ENCODE measurements around the gene CDH22. TPM values are rescaled to one million over a fixed set of nuclear protein-coding genes. Genes with fewer than 3 reads are reported as not detected.

CDH22 gene
- total RNA-seq, 1 donor from 2014 or later = 0.35 TPM

DNA sequence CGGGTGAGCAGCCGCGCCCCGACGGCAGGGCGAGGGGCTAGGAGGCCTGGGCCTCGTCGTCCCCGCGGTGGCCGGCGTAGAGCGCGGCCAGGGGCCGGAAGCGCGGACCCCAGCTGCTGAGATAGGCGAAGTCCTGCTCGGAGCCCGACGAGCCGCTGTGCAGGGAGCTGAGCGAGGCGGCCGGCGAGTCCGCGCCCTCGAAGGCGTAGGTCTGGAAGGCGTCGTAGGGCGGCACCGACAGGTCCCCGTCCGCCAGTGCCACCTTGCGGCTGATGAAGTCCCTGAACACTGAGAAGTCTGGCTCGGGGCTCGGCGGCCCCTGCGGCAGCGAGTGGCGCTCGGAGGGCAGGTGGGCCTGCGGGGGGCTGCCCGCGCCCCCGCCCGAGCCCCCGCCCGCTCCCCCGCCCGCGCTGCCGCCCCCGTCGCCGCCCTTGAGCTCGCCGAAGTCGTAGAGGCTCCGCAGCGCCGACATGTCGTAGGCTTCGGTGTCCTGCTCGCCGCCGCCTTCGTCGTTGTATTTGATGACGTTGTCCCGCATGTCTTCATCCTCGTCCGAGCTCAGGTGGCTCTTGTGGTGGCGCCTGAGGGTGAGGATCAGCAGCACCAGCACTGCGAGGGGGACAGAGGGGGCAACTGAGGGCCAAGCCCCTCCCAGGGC is 133.7 kb downstream of the CDH22 start:
- DNase-seq (ENCODE audit: low spot score) = no peak

DNA sequence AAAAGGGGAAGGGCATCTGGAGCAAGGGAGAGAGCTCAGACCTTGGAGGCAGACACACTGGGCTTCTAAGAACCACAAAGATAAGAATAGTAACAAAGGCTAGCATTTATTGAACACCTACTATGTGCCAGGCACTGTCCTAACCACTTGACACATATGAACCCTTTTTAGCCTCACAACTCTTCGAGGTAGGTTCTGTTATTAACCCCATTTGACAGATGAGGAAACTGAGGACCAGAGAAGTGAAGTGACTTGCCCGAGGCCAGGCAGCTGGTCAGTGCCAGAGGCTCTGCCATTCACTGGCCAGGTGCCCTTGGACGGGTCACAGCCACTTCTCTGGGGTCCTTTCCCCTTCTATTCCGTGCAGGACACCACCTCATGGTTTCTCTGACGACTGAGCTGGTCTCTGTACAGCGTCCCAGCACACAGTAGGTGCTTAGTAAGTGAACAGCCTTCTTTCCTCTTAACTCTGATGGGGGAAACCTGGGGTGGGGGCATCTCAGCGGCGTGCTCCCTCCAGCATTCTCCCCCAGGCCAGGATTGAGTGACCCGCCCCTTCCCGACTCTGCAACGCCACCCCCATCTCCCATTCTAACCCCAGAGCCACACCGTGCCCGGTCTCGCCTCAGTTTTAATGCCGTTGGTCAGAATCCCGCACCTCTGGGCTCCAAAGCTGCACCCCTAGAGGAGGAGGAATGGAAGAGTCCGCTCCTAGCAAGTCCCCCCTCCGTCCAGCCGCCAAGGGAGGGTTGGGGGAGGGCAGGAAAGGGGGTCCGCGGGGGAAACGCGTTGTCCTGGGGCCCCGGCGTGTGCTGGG is 134.4 kb downstream of the CDH22 start:
- DNase-seq (ENCODE audit: low spot score) = no peak

DNA sequence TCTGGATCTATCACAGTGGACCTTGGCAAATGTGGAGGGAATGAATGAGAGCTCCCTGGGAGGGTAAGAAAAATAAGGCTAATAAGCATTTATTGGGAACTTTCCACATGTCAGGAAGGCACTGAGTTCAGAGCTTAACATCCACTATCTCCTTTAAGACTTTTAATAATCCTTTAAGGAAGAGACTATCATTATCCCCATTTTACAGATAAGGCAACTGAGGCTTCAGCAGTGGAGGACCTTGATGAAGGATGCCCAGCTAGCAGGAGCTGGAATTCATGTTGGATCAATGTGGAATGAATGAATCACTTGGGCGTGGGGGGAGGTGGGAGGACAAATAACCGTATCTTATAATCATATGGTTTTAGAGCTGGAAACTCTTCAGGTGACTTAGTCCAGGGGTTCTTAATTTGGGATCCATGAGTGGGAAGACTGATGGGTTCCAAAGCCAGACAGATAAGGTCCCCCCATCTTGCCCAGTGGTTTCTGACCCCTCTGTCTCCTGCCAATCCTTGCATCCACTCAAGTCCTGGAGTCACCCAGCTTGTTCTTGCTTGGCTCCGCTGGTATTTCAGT is 135.2 kb downstream of the CDH22 start:
- DNase-seq (ENCODE audit: low spot score) = no peak

DNA sequence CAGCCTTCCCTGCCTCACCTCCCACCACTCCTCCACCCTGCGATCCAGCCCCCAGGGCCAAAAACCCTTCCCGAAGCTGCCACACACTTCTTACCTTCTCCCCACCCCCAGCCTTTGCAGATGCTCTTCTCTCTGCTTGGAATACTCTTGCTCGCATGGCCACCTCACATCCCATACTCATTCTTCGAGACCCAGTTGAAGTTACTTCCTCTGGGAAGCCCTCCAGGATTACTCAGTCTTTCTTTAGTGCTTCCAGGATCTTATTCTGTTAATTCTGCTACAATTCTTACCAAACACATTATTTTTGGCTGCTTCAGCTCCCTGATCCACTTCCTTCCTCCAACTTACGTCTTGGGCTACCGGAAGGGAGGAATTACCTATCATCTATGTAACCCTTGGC is 135.8 kb downstream of the CDH22 start:
- no peak for DNase-seq (ENCODE audit: low spot score)

DNA sequence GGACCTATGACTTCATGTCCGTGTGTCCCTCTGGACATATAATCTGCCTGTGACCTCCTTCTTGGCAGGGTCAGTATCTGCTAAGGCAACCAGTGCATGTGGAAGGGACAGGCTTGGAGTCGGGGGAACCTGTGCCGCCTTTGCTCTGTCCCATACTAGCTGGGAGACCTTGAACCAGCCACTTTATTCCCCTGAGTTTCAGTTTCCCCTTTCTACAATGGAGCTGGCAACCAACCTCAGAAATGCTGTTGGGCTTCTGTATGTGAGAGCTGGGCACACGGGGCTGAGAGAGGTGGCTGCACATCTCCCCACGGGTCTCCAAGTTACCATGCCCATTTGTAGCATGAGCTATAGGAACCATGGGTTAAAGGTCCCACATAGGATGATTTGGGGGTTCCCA is 136.4 kb downstream of the CDH22 start:
- DNase-seq (ENCODE audit: low spot score) = no peak

DNA sequence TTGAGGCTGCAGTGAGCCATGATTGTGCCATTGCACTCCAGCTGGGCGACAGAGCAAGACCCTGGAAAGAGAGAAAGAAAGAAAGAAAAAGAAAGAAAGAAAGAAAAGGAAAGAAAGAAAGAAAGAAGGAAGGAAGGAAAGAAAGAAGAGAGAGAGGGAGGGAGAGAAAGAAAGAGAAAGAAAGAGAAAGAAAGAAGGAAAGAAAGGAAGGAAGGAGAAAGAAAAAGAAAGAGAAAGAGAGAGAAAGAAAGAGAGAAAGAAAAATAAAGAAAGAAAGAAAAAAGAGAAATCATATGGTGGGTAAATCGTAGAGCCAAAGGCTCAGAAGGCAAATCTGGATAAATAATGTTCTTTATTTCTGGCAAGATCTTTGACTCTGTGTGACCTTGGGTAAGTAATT is 136.8 kb downstream of the CDH22 start:
- DNase-seq (ENCODE audit: low spot score) = no peak

DNA sequence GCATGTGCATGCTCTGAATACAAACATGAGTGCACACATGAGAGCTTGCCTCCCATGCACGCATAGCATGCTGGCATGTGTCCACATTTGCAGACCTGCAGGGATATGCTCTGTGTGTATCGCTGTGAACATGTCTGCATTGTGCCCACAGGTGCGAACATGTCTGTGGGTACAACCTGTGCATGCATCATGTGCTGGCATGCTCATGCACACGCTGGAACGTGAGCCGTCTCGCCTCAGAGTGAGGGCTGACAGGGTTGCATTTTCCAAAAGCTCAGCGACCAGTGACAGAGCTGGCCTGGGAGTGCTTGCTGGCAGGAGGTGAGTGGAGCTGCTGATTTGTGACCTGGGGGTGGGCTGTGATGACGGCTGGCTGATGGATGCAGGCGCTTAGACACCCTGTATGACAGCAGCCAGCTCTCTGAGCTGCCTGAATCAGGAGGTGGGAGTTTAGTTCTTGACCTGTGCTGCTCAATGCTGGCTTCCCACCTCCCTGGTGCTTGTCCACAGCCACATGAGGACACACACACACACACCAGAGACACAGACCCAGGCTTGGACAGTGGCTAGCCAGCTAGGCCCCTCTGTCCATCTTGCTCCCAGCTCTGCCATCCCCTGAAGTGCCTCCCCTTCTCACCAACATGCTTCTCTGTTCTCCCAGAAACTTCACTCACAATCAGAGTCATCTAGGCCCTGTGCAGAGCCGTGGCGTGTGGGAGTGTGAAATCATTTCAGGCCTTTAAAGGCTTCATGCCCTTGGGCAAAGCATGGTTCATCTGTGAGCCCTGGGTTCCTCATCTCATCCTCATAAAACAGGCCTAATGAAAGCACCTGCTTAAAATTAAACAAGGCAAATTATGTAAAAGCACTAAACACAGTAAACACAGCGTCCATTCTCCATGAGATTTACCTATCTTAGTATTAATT is 138.8 kb downstream of the CDH22 start:
- no peak for DNase-seq (ENCODE audit: low spot score)

DNA sequence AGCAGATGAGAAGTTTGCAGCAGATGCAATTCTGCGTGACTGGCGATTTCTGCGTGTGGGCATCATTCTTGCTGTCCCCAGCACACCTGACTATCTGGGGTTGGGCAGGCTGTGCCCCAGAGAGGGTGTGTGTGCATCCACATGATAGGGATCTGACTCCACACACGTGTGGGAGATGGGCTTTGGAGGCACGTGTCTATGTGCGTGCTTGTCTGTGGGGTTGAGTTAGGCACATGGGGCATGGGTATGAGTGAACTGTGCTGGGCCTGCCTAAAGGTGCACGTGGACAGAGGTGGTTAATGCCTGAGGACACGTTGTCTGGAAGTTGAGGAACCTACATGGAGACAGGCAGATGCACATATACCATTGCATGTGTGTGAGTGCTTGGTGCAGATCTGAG is 139.9 kb downstream of the CDH22 start:
- no peak for DNase-seq (ENCODE audit: low spot score)

DNA sequence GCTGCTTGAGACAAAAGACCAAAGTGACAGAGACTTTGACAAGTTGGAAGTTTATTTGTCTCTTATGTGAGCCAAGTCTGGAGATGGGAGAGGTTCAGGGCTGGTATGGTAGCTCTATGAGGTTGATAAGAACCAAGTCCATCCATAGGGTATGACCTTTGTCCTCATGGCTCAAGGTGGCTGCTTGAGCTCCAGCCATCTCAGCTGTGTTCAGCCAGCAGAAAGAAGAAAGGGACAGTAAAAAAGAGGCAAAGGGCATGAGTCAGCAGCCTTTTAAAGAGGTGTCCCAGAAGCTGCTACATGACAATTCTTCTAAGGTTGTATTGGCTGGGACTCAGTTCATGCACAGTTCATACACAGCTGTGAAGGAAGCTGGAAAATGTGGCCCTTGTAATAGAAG is 141.2 kb downstream of the CDH22 start:
- DNase-seq (ENCODE audit: low spot score) = no peak

DNA sequence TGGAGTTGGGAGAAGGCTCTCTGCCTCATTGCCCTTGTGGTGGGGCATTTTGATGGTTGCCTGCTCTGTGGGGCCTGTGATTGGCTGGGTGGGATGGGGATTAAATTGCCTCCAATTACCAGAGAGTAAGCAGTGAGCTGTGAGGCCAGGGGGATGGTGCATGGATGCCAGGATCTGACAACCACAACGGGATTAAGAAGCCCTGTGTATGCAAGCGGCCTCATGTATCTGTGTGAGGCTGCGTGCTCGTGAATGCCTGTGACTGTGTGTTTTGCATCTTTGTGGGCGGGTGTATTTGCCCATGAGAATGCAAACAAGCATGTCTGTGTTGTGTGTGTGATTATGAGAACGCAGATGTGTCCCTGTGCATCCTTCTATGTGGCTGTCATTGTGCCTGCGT is 144.0 kb downstream of the CDH22 start:
- no peak for DNase-seq (ENCODE audit: low spot score)

DNA sequence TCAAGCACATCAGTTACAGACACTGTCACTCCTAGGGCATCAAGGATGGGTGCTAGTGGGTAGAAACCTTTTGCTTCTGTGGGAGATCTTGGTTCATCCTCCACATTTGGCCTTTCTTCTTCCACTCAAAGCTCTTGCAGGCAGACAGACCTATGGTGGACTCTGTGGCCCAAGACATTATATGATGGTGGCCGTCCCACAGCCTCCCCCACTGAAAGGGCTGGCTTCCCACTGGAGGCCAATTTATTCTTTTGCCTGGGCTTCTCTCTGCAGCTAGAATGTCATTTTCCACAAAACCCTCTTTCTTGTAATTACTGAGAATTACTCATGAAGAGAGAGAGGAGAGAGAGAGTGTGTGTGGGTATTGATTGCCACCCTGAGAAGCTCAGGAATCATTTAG is 146.4 kb downstream of the CDH22 start:
- no peak for DNase-seq (ENCODE audit: low spot score)

DNA sequence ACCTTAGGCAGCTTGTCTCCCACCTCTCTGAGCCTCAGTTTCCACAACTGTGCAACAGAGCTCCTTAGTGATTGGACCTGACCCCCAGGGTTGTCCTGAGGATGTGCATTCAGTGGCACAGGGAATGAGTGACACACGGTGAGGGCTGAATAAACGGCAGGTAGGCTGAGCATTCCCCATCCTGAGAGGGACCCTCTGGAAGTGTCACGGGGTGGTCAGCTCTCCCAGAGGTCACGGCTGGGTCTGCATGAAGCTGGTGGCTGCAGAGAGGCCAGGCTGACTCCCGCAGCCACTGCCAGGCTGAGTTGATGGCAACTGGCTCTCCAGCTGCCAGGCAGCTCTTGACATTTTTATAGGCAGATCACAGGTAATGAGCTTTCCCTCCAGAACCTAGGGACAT is 147.6 kb downstream of the CDH22 start:
- no peak for DNase-seq (ENCODE audit: low spot score)

DNA sequence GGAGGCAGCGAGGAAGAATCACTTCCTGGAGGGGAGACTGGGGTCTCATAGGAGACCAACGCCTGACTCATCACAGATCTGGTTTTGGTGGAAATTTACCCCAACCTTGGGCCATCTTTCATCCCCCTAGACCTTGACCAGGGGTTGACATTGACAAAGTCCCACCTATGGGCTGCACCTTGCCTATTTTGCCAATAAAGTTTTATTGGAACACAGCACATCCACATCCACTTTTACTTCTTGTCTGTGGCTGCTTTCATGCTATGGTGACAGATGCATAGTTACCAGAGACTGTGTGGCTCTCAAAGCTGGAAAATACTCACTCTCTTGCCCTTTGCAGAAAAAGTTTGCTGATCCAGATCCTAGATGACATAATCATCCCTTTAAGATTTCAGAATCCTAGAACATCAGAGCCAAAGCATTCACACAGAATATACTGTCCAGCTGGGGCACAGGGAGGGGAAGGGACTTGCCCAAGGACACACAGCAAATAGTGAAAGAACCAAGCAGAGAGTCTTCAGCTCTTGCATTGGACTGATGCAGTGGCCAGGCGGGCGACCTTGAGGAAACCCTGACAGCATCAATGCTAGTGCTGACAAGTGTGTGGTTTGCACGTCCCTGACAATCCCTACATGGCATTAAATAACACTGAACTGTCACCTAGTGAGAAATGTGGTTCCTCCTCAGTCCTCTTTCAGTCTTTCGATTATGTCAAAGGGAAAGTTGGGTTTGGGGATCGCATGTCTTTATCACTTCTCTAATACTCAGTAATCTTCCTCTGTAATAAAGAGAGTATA is 149.0 kb downstream of the CDH22 start:
- DNase-seq (ENCODE audit: low spot score) = no peak

DNA sequence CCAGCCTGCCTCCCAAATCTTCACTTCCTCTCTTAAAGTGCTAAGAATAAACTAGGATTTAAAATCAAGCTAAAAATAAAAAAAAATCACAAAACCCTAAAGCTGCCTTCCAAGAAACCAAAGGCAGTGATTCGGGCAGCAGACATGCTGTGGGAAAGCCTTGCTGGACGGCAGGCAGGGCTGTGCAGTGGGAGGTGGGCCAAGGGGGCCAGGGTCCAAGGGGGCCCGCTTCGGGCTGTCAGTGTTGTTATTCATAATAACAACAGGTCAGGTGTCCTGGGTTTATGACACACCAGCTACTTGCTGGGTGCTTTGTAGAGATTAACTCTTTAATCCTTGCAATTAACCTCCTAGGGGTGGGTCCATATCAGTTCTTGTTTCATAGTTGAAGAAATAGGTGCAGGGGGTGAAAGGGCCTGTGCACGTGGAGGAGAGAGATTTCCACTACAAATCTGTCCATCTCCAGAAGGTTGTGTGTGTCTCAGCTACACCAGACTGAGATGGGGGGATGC is 149.8 kb downstream of the CDH22 start:
- no peak for DNase-seq (ENCODE audit: low spot score)

DNA sequence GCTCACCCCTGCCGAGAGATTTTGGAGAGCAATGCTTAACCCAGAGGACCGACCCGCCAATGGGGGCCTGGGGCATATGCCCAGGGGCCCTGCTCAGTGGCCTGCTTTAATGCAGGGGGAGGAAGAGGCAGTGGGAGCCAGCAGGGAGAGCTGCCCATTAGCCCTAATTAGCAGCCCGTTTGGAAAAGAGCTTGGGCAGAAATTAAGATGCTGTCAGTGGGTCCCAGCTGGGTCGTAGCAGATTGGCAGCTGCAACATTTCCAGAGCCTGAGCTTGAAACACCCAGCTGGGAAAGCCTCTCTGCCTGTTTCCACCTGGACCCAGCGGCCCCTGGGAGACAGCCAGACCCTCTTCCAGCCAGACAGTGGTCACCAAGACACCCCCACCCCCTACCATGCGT is 150.7 kb downstream of the CDH22 start:
- DNase-seq (ENCODE audit: low spot score) = no peak

DNA sequence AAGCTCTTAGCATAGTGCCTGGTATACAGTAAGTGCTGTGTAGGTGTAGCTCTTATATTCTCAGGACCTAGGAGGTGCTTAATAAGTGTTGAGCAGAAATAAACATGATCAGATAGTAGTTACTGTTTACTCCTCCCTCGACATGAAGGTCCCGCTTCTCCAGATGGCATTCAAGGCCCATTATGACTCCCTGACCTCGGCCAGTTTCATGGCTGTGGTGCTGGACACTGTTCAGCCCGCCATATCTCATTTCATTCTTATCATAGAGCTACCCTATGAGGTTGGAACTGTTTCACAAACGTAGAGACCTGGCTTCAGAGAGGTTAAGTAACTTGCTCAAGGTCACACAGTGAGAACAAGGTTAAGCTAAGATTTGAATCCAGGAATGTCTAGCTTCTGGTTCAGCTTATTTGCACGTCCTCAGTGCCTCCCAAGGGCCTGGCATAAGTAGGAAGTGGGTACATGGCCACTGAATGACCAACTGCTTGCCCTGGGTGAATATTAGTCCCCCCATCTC is 151.2 kb downstream of the CDH22 start:
- no peak for DNase-seq (ENCODE audit: low spot score)

DNA sequence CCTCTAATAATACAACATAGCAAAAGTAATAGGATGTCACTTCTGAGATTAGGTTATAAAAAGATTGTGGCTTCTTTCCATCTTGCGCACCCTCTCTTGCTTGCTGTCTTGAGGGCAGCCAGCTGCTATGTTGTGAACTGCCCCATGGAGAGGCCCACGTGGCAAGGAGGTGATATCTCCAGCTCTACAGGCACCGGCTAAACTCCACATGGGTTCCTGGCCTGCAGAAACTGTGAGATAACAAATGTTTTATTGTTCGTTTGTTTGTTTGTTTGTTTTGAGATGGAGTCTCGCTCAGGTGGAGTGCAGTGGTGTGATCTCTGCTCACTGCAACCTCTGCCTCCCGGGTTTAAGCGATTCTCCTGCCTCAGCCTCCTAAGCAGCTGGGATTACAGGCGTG is 152.2 kb downstream of the CDH22 start:
- DNase-seq (ENCODE audit: low spot score) = no peak

DNA sequence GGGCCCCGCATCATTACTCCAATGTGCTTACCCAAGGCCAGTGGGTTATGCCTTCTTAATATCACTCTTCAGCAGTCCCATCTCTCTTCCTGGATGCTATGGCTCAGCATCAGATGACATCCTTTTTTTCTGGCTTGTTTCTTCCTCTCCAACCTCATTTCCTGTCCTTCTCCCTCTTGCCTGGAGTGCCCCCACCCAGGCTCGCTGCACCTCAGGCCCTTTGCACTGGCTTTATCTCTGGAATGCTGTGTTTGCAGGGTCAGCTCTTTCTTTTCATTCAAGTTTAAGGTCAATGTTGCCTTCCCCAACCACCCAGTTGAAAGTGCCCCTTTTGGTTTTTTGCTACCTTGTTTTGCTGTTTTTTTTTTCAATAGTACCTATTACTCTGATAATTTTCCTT is 153.5 kb downstream of the CDH22 start:
- DNase-seq (ENCODE audit: low spot score) = no peak

DNA sequence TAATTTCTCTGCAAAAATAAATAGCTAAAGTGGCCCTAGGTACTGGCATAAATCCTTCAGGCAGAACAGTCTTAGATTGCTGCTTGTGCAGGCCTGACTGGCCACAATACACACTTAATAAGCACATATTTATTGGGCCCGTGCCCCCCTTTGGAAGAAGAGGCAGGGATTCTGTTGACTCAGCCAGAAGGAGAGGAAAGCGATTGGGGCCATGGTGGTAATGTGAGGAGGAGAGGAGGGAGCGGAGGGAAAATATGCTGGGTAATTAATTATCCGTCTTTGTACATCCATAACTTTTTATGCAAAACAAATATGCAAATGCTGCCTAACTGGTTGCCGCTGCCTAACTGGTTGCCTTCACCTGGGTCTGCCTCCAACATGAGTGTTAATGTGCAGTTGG is 154.0 kb downstream of the CDH22 start:
- DNase-seq (ENCODE audit: low spot score) = no peak
